PC-9 (cell line): ENCODE measurements around the gene TEX10. TPM values are rescaled to one million over a fixed set of nuclear protein-coding genes. Genes with fewer than 3 reads are reported as not detected.

Experiments
- BruUV-seq: library from RNA; stranded (reverse); fragments of 400-500 nt; replicated peaks from 2 replicates; lab custom pipeline; 2021; lab: Mats Ljungman, UMichigan
- CTCF ChIA-PET: fragments of 300-600 bp; sonication (Branson Sonifier 250); formaldehyde crosslinking; loops from one replicate; lab custom pipeline; 2022; ENCODE audit warnings: antibody characterized with exemption; lab: Charles Lee
- POLR2A ChIA-PET: fragments of 300-600 bp; sonication (Branson Sonifier 250); formaldehyde crosslinking; loops from one replicate; lab custom pipeline; 2022; ENCODE audit warnings: antibody characterized with exemption; ENCODE audit not compliant: unreplicated experiment; lab: Charles Lee
- DNase-seq, 2 experiments: peaks; one replicate each; pipeline versions ENCODE4 v3.0.0 to v3.0.0-alpha.2; 2015 to 2022; ENCODE audit warnings: mixed read lengths in 1 of 2
- H2AFZ ChIP-seq: fragments of 200-600 bp; sonication (generic); 2 replicates; pipeline ENCODE4 v1.8.1; 2017; ENCODE audit warnings: antibody characterized with exemption
- H3F3A ChIP-seq: fragments of 200-600 bp; sonication (generic); 2 replicates; pipeline ENCODE4 v1.8.1; 2017; ENCODE audit warnings: antibody characterized with exemption, mild to moderate bottlenecking, low read depth; ENCODE audit not compliant: insufficient read depth
- H3K27ac ChIP-seq: fragments of 200-600 bp; sonication (generic); 2 replicates; pipeline ENCODE4 v1.6.1; 2016; ENCODE audit warnings: mixed run types
- H3K27me3 ChIP-seq: fragments of 200-600 bp; sonication (generic); 2 replicates; pipeline ENCODE4 v1.6.1; 2016; ENCODE audit warnings: low read depth, mixed run types; ENCODE audit not compliant: insufficient read depth
- H3K36me3 ChIP-seq: fragments of 200-600 bp; sonication (generic); 2 replicates; pipeline ENCODE4 v1.6.1; 2016; ENCODE audit warnings: low read depth, mixed run types
- H3K4me1 ChIP-seq: fragments of 200-600 bp; sonication (generic); replicated peaks from 2 replicates; pipeline ENCODE4 v1.6.1; 2016; ENCODE audit warnings: mixed run types; ENCODE audit not compliant: insufficient read depth
- H3K4me2 ChIP-seq: fragments of 200-600 bp; sonication (generic); 2 replicates; pipeline ENCODE4 v1.6.1; 2017; ENCODE audit warnings: mixed run types
- H3K4me3 ChIP-seq: fragments of 200-600 bp; sonication (generic); 2 replicates; pipeline ENCODE4 v1.6.1; 2016; ENCODE audit warnings: mixed run types
- H3K79me2 ChIP-seq: fragments of 200-600 bp; sonication (generic); 2 replicates; pipeline ENCODE4 v1.6.1; 2017; ENCODE audit warnings: low read depth, mixed run types
- H3K9me2 ChIP-seq: fragments of 200-600 bp; sonication (generic); 2 replicates; pipeline ENCODE4 v1.8.1; 2017; ENCODE audit warnings: mild to moderate bottlenecking; ENCODE audit not compliant: insufficient read depth
- H3K9me3 ChIP-seq: fragments of 200-600 bp; sonication (generic); 2 replicates; pipeline ENCODE4 v1.8.1; 2016; ENCODE audit warnings: low read depth; ENCODE audit not compliant: insufficient read depth
- H4K20me1 ChIP-seq: fragments of 200-600 bp; sonication (generic); 2 replicates; pipeline ENCODE4 v1.8.1; 2017; ENCODE audit not compliant: insufficient read depth
- CTCF ChIP-seq: fragments of 200-600 bp; sonication (generic); conservative IDR thresholded peaks from 2 replicates; pipeline ENCODE4 v1.6.1; 2017; ENCODE audit warnings: mixed run types, antibody characterized with exemption, mild to moderate bottlenecking, moderate library complexity
- EZH2 ChIP-seq: fragments of 200-600 bp; sonication (generic); IDR thresholded peaks from 2 replicates; pipeline ENCODE4 v1.8.0; 2017; ENCODE audit warnings: antibody characterized with exemption, low read depth
- intact Hi-C: fragments of 100-400 bp; cut with micrococcal nuclease; formaldehyde crosslinking; loops from one replicate; pipeline ENCODE4 v1.10.0; 2022; ENCODE audit not compliant: unreplicated experiment
- total RNA-seq: library from RNA; stranded (reverse); gene quantifications from 2 replicates; pipeline ENCODE4 v1.2.3, GENCODE V29; 2021

The TEX10 gene
- total RNA-seq, 1 experiment from 2014 or later = 29.0 TPM

GRCh38 chr9:100282388-100282719 lies 70.4 kb downstream of the TEX10 start:
- Histone ChIP-seq H3K36me3 (peaks cover 13% of the 10 kb centered on the region; the same call in 1 of the 2 replicates), H3K4me2 (no peak overlapping the region), H3K9me2 (no peaks in the 10 kb centered on the region), H3F3A (no peaks in the 10 kb centered on the region), H3K4me1 (no peaks in the 10 kb centered on the region), H2AFZ (no peak overlapping the region), H3K4me3 (no peak overlapping the region), H3K27ac (no peak overlapping the region), H3K27me3 (no peaks in the 10 kb centered on the region), H3K79me2 (no peaks in the 10 kb centered on the region), H3K9me3 (peaks cover 12% of the 10 kb centered on the region; the same call in 1 of the 2 replicates), H4K20me1 (no peaks in the 10 kb centered on the region)
- ChIA-PET CTCF (no interaction called here), POLR2A (no interaction called here)
- BruUV-seq = no TSS peak
- intact Hi-C loops = no loop called here
- TF ChIP-seq CTCF (no peak), EZH2 (no peak)
- DNase-seq = no peak

GRCh38 chr9:100281676-100282387 lies 70.9 kb downstream of the TEX10 start:
- intact Hi-C loops = no loop called here
- Histone ChIP-seq H3K27me3 (no peaks in the 10 kb centered on the region), H3K79me2 (no peaks in the 10 kb centered on the region), H3K27ac (no peak overlapping the region), H3K9me3 (peaks cover 12% of the 10 kb centered on the region; the same call in 1 of the 2 replicates), H4K20me1 (no peaks in the 10 kb centered on the region), H3K4me1 (no peaks in the 10 kb centered on the region), H3K36me3 (peaks cover 13% of the 10 kb centered on the region; the same call in 1 of the 2 replicates), H3K4me3 (no peak overlapping the region), H3K9me2 (no peaks in the 10 kb centered on the region), H3K4me2 (no peak overlapping the region), H2AFZ (no peak overlapping the region), H3F3A (no peaks in the 10 kb centered on the region)
- BruUV-seq = no TSS peak
- CTCF ChIA-PET = no interaction called here
- DNase-seq = no peak
- TF ChIP-seq EZH2 = no peak
- POLR2A ChIA-PET = no interaction called here

- H3K36me3 ChIP-seq = peaks cover 13% of the 10 kb centered on the region; the same call in 1 of the 2 replicates
- TF ChIP-seq CTCF = no peak
- TF ChIP-seq EZH2 = no peak
- intact Hi-C loops = no loop called here
- no TSS peak for BruUV-seq
- POLR2A ChIA-PET = no interaction called here
- H3K27me3 ChIP-seq = no peaks in the 10 kb centered on the region
- H3K4me2 ChIP-seq = no peak overlapping the region
- H4K20me1 ChIP-seq = no peaks in the 10 kb centered on the region
- no peak overlapping the region for H3K27ac ChIP-seq
- H3K79me2 ChIP-seq = no peaks in the 10 kb centered on the region
- CTCF ChIA-PET = no interaction called here
- H3K4me3 ChIP-seq = no peak overlapping the region
- H3K9me3 ChIP-seq = peaks cover 10% of the 10 kb centered on the region; the same call in 1 of the 2 replicates
- H3F3A ChIP-seq = no peaks in the 10 kb centered on the region
- DNase-seq = no peak
- H3K4me1 ChIP-seq = no peaks in the 10 kb centered on the region
- no peak overlapping the region for H2AFZ ChIP-seq
- H3K9me2 ChIP-seq = no peaks in the 10 kb centered on the region
Measured at GRCh38 chr9:100281066-100281465, 71.7 kb downstream of the TEX10 start.
